Measurements from ENCODE around the gene IL10RA. TPM values are rescaled to one million over a fixed set of nuclear protein-coding genes. Genes with fewer than 3 reads are reported as not detected.

Gene IL10RA
- total and polyA plus RNA-seq, 11 donors, result 2.1 to 49.0 (median 5.8) TPM

GRCh38 chr11:117980280-117980679, 5.9 kb upstream of the IL10RA start:
- peaks cover 0 to 9% (median 0%) of the 10 kb centered on the region in 9 donors for H3K27me3 ChIP-seq
- DNase-seq, result no peak
- 31 to 36% (median 34%) methylated on average over 2 of the region's 2 CpGs for WGBS, 4 donors
- intact Hi-C loops (cut with DNase I), result loop anchor here in 1 of 10 donors (10.0 kb wide), 1 partner anchor 65 kb away; no protein-coding TSS in a partner anchor
- peak overlapping the region in 1 of 12 donors; percentile 94 for H3K27ac ChIP-seq
- no peak overlapping the region for H3K4me3 ChIP-seq
- TF ChIP-seq, protein P1, sequence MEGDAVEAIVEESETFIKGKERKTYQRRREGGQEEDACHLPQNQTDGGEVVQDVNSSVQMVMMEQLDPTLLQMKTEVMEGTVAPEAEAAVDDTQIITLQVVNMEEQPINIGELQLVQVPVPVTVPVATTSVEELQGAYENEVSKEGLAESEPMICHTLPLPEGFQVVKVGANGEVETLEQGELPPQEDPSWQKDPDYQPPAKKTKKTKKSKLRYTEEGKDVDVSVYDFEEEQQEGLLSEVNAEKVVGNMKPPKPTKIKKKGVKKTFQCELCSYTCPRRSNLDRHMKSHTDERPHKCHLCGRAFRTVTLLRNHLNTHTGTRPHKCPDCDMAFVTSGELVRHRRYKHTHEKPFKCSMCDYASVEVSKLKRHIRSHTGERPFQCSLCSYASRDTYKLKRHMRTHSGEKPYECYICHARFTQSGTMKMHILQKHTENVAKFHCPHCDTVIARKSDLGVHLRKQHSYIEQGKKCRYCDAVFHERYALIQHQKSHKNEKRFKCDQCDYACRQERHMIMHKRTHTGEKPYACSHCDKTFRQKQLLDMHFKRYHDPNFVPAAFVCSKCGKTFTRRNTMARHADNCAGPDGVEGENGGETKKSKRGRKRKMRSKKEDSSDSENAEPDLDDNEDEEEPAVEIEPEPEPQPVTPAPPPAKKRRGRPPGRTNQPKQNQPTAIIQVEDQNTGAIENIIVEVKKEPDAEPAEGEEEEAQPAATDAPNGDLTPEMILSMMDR (IDR thresholded peaks at IDR 0.05), result no peak
- no peak for TF ChIP-seq POLR2A (IDR thresholded peaks at IDR 0.05)
- H3K4me1 ChIP-seq, result peaks cover 0 to 72% (median 2%) of the 10 kb centered on the region in 12 donors
- ATAC-seq, result no peak
- no peaks in the 10 kb centered on the region for H3K36me3 ChIP-seq
- H3K9me3 ChIP-seq, result no peaks in the 10 kb centered on the region

GRCh38 chr11:117980720-117981119, 5.5 kb upstream of the IL10RA start:
- TF ChIP-seq POLR2A (IDR thresholded peaks at IDR 0.05), result no peak
- TF ChIP-seq, protein P1 (IDR thresholded peaks at IDR 0.05), result no peak
- no peaks in the 10 kb centered on the region for H3K36me3 ChIP-seq
- peaks cover 0 to 9% (median 0%) of the 10 kb centered on the region in 9 donors for H3K27me3 ChIP-seq
- ATAC-seq, result no peak
- intact Hi-C loops (cut with DNase I), result loop anchor here in 1 of 10 donors (10.0 kb wide), 1 partner anchor 64 kb away; no protein-coding TSS in a partner anchor
- 86 to 93% (median 89%) methylated on average over 3 of the region's 3 CpGs for WGBS, 4 donors
- H3K9me3 ChIP-seq, result no peaks in the 10 kb centered on the region
- H3K4me1 ChIP-seq, result peaks cover 0 to 72% (median 4%) of the 10 kb centered on the region in 12 donors
- H3K4me3 ChIP-seq, result no peak overlapping the region
- DNase-seq, result no peak
- peak overlapping the region in 1 of 12 donors; percentile 94 for H3K27ac ChIP-seq

DNA sequence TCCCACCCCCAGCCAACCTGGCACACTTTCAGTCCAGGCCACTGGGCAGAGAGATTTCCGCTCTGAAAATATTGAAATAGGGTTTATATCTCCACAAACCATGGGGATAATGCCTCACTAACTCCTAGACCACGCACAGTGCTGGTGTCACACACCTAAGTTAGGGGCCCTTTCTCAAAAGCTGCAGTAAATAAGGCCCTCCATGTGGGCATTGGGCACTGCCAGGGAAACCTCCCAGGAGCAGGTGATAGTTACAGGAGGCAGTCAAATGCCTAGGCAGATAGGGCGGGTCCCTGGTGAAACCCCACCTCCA, 3.1 kb upstream of the IL10RA start:
- WGBS, 4 donors, result 92 to 98% (median 94%) methylated on average over 3 of the region's 3 CpGs
- no peaks in the 10 kb centered on the region for H3K9me3 ChIP-seq
- no peak overlapping the region for H3K4me3 ChIP-seq
- H3K4me1 ChIP-seq, result peaks cover 0 to 57% (median 11%) of the 10 kb centered on the region in 12 donors
- H3K27me3 ChIP-seq, result peaks cover 0 to 14% (median 3%) of the 10 kb centered on the region in 9 donors
- intact Hi-C loops (cut with DNase I), result loop anchor here in 1 of 10 donors (10.0 kb wide), 1 partner anchor 62 kb away; no protein-coding TSS in a partner anchor
- DNase-seq (no peak), ATAC-seq (no peak)
- TF ChIP-seq, protein P1 (IDR thresholded peaks at IDR 0.05), result no peak
- H3K36me3 ChIP-seq, result peaks cover 0 to 8% (median 0%) of the 10 kb centered on the region in 9 donors
- no peak overlapping the region for H3K27ac ChIP-seq

- 73 to 85% (median 78%) methylated on average over 4 of the region's 4 CpGs for WGBS, 4 donors
- intact Hi-C loops (cut with DNase I), result loop anchor here in 1 of 10 donors (10.0 kb wide), 1 partner anchor 60 kb away; no protein-coding TSS in a partner anchor
Measured at GRCh38 chr11:117984476-117984875, 1.7 kb upstream of the IL10RA start.

More at GRCh38 chr11:117984476-117984875, 1.7 kb upstream of the IL10RA start:
- H3K9me3 ChIP-seq, result no peaks in the 10 kb centered on the region
- H3K4me3 ChIP-seq, result no peak overlapping the region
- ATAC-seq (no peak), DNase-seq (no peak)
- H3K27me3 ChIP-seq, result peaks cover 0 to 25% (median 3%) of the 10 kb centered on the region in 9 donors
- H3K36me3 ChIP-seq, result peaks cover 0 to 22% (median 0%) of the 10 kb centered on the region in 9 donors
- H3K4me1 ChIP-seq, result peaks cover 0 to 57% (median 10%) of the 10 kb centered on the region in 12 donors
- TF ChIP-seq, protein P1 (IDR thresholded peaks at IDR 0.05), result no peak
- no peak for TF ChIP-seq POLR2A (IDR thresholded peaks at IDR 0.05)
- H3K27ac ChIP-seq, result no peak overlapping the region
